Hematopoietic multipotent progenitor cell treated with erythropoietin and hydrocortisone succinate and interleukin-3 and kit ligand, for 17 days (in vitro differentiated cells): Measurements from ENCODE around the gene TMEM39B.
"Not testable (repeated sequence)": the region's sequence is repeated elsewhere in the genome, so short reads cannot be mapped to it uniquely, and the experiment has no call there.

Experiments
- DNase-seq: peaks from one replicate; pipeline ENCODE4 v3.0.0-alpha.2; 2015; ENCODE audit warnings: low spot score

The TMEM39B gene

DNA sequence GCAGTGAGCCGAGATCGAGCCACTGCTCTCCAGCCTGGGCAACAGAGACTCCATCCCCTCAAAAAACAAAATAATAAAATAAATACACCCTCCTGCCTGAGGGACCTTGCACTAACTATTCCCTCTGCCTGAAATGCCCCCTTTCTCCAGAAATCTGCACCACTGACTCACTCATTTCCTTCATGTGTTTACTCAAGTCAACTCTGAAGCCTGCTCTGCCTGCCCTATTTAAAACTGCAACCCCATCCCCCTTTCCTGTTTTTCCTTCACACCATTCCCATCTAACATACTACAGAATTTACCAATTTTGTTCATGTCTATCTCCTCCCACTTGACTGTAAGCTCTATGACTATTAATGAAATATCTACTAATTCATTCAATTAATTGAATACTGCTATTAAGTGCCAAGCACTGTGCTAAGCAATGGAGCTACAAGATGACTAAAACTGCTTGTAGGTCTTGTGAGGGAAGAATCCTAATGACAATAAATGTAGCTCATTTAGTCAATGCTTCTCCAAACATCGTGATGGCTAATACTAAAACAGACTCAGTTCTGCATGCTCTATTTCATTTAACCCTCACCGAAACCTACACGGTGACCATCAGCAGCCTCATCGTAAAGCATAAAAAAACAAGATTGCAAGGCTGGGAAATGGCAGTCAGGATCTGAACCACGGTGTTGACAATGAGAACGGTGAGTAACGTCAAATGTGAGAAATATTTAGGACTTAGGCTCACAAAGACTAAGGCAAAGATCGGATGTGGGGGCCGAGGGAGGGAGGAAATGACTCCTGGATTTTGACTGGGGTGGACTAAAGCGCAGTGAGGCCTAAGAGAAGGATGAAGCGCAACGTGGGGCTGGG, 749 bp upstream of the TMEM39B start:
- DNase-seq: no peak

DNA sequence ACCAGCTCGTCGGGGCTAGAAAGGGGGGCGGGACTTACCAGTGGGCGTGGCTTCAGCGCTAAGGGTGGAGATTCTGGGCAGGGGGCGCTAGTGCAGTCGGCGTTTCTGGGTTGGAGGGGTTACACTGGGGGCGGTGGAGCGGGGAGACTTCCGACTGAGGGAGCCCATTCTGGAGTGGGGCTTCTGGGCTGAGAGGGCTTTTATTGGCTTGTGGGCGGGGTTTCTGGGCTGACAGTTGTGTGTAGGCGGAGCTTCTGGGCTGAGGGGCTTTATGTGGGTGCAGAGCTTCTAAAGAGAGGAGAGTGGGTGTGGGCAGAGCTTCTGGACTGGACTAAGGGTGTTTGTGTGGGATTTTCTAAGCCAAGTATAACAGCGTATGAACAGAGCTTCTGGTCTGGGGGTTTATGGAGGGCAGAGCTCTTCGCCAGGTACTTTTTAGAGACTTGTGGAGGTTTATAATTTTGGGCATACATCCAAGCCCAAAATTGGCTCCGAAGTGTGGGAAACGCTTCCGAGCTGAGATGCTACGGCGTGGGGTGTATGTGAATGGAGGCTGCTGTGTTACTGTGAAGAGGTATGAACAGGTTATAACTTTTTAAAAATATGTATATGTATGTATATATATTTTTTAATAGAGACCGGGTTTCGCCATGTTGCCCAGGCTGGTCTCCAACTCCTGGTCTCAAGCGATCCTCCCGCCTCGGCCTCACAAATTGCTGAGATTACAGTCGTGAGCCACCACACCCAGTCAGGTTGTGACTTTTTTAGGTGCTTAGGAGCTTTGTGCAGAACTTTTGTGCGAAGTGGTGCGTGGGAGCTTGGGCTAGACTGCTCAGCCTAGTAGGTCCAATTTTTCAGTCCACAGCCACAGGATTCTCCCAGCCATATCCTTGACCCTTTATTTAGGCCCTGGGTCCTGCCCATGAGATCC, 825 bp downstream of the TMEM39B start:
- no peak for DNase-seq

DNA sequence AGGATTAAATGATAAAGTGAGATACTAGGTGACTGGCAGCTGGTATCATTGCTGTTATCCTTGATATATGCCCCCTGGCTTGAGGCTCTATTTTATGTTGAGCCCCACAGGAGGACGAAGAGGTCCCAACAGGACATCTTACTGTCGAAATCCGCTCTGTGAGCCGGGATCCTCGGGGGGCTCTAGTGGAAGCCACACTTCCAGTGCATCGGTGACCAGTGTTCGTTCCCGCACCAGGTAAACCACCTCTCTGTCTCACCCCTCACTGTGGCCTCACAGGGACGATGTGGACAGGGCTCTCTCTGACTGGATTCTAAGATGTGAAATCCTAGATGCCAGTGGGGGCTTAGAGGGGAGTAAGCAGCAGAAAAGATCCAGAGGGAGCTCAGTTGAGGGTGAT, 2.1 kb downstream of the TMEM39B start:
- no peak for DNase-seq

GRCh38 chr1:32077451-32077850, 4.7 kb downstream of the TMEM39B start:
- no peak for DNase-seq

GRCh38 chr1:32082022-32082421, 9.3 kb downstream of the TMEM39B start:
- DNase-seq: no peak

DNA sequence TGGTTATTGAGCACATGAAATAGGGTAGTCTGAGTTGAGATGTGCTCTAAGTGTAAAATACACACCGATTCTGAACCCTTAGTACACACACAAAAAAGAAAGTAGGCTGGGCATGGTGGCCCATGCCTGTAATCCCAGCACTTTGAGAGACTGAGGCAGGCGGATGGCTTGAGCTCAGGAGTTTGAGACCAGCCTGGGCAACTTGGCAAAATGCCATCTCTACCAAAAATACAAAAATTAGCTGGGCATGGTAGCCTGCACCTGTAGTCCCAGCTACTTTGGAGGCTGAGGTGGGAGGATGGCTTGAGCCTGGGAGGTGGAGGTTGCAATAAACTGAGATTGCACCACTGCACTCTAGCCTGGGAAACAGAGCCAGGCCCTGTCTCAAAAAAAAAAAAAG, 13.6 kb downstream of the TMEM39B start:
- not testable (repeated sequence) for DNase-seq

- no peak for DNase-seq
Observed at GRCh38 chr1:32091176-32091575, 18.4 kb downstream of the TMEM39B start.

DNA sequence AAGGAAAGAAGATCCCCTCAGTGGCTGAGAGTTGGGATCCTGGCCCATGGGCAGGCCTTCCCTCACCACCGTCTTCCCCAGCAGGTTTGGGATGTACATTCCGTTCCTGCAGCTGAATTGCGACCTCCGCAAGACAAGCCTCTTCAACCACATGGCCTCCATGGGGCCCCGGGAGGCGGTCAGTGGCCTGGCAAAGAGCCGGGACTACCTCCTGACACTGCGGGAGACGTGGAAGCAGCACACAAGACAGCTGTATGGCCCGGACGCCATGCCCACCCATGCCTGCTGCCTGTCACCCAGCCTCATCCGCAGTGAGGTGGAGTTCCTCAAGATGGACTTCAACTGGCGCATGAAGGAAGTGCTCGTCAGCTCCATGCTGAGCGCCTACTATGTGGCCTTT, 18.9 kb downstream of the TMEM39B start:
- no peak for DNase-seq

GRCh38 chr1:32094746-32095521, 22.2 kb downstream of the TMEM39B start:
- DNase-seq: no peak

DNA sequence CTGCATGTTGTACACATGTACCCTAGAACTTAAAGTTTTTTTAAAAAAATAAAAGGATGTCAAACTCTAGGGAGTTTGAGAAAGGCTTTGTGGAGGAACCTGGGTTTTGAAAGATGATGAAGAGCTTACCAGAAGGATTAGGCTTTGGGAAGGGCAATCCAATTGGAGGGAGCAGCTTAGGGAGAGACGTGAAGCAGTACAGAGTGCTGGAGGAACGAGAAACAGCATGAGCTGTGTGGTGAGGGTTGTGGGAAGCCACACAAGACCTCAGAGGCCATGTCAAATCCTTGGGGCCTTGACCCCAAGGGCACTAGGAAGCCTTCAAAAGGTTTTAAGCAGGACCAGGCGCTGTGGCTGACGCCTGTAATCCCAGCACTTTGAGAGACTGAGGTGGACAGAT, 26.7 kb downstream of the TMEM39B start:
- no peak for DNase-seq

DNA sequence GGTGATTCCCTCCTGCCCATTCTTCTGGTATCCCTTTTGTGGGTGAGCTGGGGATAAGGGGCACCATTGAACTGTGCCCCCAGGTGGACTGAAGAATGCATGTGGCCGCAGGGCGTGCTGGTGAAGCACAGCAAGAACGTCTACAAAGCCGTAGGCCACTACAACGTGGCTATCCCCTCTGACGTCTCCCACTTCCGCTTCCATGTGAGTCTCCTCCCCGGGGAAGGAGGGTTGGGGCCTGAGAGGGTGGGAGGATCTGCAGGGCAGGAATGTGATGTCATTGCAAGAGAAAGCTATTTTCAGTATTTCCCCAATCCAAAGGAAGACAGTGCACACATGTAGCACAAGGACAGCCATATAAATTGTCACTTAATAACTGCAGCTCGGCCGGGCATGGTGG, 27.6 kb downstream of the TMEM39B start:
- DNase-seq: no peak

DNA sequence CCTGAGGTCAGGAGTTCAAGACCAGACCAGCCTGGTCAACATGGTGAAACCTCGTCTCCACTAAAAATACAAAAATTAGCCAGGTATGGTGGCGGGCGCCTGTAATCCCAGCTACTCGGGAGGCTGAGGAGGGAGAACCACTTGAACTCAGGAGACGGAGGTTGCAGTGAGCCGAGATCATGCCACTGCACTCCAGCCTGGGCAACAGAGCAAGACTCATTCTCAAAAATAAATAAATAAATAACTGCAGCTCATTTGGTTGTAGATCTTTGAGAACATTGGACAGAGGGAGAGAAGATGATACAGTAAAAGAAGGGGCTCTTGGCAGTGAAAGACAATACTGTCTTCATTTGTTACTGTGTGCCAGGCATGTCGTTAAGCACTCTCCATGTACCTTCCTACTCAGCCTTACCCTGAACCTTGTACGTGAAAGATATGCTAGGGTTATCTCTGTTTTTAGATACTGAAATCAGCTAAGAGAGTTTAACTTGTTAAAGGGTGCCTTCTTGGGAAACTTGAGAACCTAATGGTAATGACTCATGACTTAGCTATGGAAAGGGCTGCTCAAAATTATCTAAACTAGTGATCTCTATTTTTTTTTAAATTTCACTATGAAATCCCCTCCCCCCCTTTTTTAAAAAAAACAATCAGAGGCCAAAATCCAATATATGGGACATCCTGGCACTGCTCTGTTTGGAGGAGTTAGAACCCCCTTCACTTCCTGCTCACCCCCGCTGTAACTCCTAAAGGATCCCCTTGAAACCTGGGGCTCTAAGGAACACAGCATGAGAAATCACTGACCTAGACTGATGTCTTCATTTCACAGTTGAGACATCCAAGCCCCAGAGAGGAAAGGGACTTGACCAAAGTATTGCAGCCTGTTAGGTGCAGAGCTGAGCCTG, 28.3 kb downstream of the TMEM39B start:
- no peak for DNase-seq

- DNase-seq: no peak
Observed at GRCh38 chr1:32104127-32104526, 31.4 kb downstream of the TMEM39B start.

DNA sequence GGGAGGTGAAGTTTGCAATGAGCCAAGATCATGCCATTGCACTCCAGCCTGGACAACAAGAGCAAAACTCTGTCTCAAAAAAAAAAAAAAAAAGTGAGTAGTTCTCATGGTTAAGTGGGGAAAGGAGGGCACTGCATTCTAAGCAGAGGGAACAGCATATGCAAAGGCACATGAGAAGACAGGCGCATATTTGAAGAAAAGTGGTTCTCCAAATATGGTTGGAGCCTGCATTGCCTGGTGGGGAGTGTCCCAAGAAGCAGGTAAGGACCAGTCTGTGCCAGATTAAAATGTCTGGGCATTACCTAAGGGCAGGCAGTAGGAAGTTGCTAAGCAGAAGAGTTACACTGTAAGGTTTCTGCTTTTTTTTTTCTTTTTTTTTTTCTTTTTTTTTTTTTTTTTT, 32.6 kb downstream of the TMEM39B start:
- no peak for DNase-seq

DNA sequence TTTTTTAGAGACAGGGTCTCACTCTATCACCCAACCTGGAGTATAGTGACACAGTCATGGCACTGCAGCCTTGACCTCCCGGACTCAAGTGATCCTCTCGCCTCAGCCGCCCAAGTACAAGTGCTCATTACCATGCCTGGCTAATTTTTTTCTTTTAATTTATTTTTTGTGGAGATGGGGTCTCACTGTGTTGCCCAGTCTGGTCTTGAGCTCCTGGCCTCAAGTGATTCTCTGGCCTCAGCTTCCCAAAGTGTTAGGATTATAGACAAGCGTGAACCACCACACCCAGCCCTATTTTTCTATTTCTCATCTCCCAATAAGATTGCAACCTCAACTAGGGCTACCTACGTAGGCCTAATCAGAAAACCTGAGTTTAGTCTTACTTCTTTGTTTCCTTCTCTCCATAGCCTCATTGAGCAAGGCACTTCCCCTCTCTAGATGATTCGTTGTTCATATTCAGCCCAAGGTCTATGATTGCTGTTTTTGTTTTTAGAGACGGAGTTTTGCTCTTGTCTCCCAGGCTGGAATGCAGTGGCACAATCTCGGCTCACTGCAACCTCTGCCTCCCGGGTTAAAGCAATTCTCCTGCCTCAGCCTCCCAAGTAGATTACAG, 34.0 kb downstream of the TMEM39B start:
- DNase-seq: no peak

- peak; percentile 96 for DNase-seq
Observed at GRCh38 chr1:32107742-32108661, 35.3 kb downstream of the TMEM39B start, which contains the start of gene KPNA6. Gene KPNA6 (plus strand): TSS chr1:32108056. CDS start chr1:32108131, 75 bp downstream.

DNA sequence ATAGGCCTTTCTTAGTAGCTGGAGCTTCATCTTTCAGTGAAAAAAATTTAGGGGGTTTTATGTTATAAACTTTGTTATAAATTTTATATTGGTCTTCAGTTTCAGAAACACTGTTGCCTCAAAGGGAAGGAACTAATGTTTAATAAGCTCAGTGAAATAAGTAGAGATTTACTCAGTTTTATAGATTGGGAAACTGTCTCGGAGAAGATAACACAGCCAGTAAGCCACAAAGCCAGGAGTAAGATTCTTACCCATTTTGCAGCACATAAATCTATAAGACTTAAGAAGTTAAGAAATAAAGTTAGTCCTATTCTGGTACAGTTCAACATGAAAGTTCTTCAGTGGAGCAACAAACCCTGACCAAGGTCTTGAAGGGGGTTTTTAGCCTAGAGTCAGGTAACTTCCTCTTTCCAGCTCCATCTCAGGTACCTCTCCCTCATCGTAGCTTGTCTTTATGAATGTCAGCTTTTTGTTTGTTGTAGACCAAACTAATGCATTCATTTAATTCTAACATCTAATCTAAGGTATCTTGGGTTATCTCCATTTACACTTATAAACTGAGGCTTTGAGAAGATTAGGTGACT, 38.4 kb downstream of the TMEM39B start:
- DNase-seq: no peak

- DNase-seq: no peak
Observed at GRCh38 chr1:32111789-32112188, 39.0 kb downstream of the TMEM39B start.

GRCh38 chr1:32112806-32113375, 40.2 kb downstream of the TMEM39B start:
- DNase-seq: no peak
